Activated naive CD4-positive, alpha-beta T cell treated with anti-CD3 and anti-CD28 coated beads, Interleukin-2, amount 10 ng/mL, durations not matched to agents 7 days and 5 days (primary cell): Measurements from ENCODE around the gene ASS1.

Source experiments
- CTCF ChIA-PET: fragments of 350-600 bp; sonication (Branson Sonifier 250); formaldehyde crosslinking; loops from one replicate; lab custom pipeline; 2021; ENCODE audit warnings: antibody characterized with exemption; lab: Charles Lee
- DNase-seq: peaks from one replicate; pipeline ENCODE4 v3.0.0-alpha.2; 2020
- H3K27ac Mint-ChIP-seq: one replicate; pipeline ENCODE4 v1.8.0; 2021; ENCODE audit warnings: mild to moderate bottlenecking, moderate library complexity, mixed read lengths
- H3K27me3 Mint-ChIP-seq: one replicate; pipeline ENCODE4 v1.8.0; 2021; ENCODE audit warnings: mild to moderate bottlenecking, mixed read lengths
- H3K36me3 Mint-ChIP-seq: one replicate; pipeline ENCODE4 v1.8.0; 2021; ENCODE audit warnings: mixed read lengths
- H3K4me1 Mint-ChIP-seq: one replicate; pipeline ENCODE4 v1.8.0; 2021; ENCODE audit warnings: mixed read lengths
- H3K4me3 Mint-ChIP-seq: one replicate; pipeline ENCODE4 v1.8.0; 2021; ENCODE audit warnings: mild to moderate bottlenecking, moderate library complexity, mixed read lengths
- H3K9me3 Mint-ChIP-seq: one replicate; pipeline ENCODE4 v1.8.0; 2021; ENCODE audit warnings: mixed read lengths

Gene ASS1

DNA sequence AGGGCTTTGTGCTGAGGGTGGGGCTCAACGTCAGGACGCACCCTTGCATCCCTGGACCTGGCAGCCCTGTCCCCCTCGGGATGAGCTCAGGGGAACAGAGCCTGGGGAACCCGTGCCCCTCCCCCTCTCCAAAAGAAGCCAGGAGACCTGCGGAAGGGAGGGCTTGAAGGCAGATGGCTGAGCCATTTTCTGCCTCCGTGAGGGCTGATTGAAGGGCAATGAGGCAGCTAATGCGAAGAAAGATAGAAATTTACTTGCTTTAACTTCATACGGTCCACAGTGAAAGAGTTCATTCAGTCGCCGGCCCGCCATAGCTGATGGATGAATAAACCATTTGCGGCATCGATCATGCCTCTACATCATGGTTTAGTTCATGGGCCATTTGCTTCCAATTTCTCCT lies 28.8 kb downstream of the ASS1 start:
- Mint-ChIP-seq H3K36me3 (no peaks in the 10 kb centered on the region), H3K27ac (no peak overlapping the region), H3K27me3 (peaks cover 69% of the 10 kb centered on the region), H3K4me3 (no peak overlapping the region), H3K4me1 (no peaks in the 10 kb centered on the region), H3K9me3 (no peaks in the 10 kb centered on the region)
- no peak for DNase-seq
- CTCF ChIA-PET = no interaction called here

DNA sequence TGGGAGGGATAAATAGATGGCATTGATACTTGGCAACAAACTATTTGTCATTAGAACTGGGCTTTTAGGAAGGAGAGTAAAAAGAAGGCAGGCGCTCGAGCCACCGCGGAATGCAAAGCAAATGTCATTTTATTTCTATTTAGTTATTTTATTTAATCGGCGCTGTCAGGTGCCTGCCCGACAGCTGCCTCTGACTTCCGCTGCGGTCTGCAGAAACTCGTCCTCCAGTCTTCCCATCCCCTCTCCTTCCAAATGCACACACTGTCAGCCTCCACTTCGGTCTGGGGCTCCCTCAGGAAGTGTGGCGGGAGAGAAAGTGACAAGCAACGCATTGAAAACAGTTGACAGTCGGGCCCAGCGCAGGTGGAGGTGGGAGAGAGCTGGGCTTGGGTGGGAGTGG lies 29.3 kb downstream of the ASS1 start:
- H3K4me3 Mint-ChIP-seq = no peak overlapping the region
- CTCF ChIA-PET = no interaction called here
- peaks cover 64% of the 10 kb centered on the region for H3K27me3 Mint-ChIP-seq
- no peaks in the 10 kb centered on the region for H3K9me3 Mint-ChIP-seq
- no peaks in the 10 kb centered on the region for H3K4me1 Mint-ChIP-seq
- DNase-seq = no peak
- H3K27ac Mint-ChIP-seq = no peak overlapping the region
- H3K36me3 Mint-ChIP-seq = no peaks in the 10 kb centered on the region

DNA sequence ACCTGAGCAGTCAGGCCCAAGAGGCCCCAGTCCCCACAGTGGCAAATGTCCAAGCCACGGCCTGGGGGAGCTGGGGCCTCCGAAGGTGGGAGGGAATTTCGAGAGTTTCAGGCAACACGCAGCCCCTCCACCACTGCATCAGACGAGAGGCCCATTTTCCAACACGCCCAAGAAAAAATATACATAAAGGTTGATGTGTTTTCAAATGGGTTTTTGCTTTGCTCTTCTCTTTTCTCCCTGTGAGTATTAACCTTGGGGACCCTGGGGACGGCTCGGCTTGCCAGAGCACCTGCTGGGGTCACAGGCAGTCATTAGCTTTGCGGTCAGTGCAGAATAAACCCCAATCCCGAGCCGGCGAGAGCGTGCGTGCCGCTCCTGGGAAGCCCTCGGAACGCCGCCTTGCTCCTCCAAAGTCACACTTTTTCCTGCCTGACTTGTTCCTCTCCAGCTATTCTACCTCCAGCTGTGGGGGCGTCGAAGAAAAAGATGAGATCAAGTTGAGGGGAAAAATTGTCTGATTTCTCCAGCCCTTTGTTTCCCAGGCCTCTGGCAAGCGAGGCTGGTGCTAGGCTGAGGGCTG lies 31.5 kb downstream of the ASS1 start:
- DNase-seq = no peak
- CTCF ChIA-PET = no interaction called here
- Mint-ChIP-seq H3K4me1 (no peaks in the 10 kb centered on the region), H3K36me3 (no peaks in the 10 kb centered on the region), H3K4me3 (no peak overlapping the region), H3K27me3 (peaks cover 46% of the 10 kb centered on the region), H3K27ac (no peak overlapping the region), H3K9me3 (no peaks in the 10 kb centered on the region)

- CTCF ChIA-PET = no interaction called here
- no peak overlapping the region for H3K27ac Mint-ChIP-seq
- H3K27me3 Mint-ChIP-seq = peaks cover 44% of the 10 kb centered on the region
- no peak overlapping the region for H3K4me3 Mint-ChIP-seq
- no peak for DNase-seq
- no peaks in the 10 kb centered on the region for H3K9me3 Mint-ChIP-seq
- H3K4me1 Mint-ChIP-seq = no peaks in the 10 kb centered on the region
- no peaks in the 10 kb centered on the region for H3K36me3 Mint-ChIP-seq
These were observed 32.8 kb downstream of the ASS1 start for GRCh38 chr9:130477564-130477963.

DNA sequence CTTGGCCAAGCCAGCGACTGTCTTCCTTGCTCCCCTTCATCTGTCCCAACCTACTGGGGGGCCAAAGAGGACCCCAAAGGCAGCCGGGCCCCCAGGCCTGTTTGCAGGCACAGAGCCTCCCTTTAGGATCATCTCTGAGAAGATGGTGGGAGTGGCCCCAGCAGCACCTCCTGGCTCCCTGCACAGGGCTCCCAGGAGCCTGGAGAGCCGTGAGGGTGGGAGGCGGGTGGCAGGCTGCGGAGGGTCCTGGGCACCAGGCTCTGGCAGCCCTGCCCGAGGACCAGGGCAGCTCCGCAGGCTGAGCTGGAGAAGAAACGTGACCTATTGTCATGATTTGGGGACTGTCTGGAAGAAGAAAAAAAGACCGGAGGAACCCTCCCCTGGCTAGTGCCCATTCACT lies 33.4 kb downstream of the ASS1 start:
- Mint-ChIP-seq H3K36me3 (no peaks in the 10 kb centered on the region), H3K4me1 (no peaks in the 10 kb centered on the region), H3K9me3 (no peaks in the 10 kb centered on the region), H3K27me3 (peaks cover 44% of the 10 kb centered on the region), H3K4me3 (no peak overlapping the region), H3K27ac (no peak overlapping the region)
- no peak for DNase-seq
- CTCF ChIA-PET = no interaction called here

DNA sequence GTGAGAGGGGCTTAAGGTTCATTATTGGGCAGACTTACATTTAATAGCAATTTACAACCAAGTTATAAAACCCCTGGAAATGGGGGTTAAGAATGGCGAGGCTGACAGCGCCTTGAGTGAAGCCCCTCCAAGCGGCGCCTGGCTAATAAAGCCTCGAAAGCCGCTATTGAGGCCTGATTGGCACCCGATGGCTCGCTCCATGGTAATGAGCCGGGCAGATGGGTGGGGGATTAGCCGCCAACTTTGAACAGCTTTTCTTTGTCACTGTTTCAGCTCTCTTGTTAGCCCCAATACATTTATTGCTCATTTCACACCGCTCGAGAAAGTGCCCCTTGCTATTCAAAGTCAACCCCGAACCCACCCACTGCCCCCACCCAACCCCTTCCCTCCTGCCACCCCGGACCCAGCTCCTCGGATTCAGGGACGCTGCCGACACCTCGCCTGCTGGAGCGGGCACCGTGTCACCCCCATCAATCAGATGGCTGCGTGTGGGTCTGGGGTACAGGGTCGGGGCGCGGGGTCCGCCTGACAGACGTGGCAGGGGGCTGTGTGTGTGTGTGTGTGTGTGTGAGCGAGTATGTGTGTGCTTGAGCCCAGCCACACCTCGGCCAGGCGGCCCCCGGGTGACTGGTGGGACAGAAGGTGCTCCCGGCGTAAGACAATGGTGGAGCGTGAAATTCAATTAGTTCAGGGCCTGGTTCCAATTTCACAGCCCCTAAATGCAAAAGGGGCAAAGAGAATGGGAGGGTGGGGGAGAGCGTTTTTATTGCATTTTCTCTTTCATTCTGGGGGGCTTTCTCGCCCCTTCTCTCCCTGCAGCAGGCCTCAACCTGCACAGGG lies 34.2 kb downstream of the ASS1 start:
- H3K36me3 Mint-ChIP-seq = no peaks in the 10 kb centered on the region
- no peak for DNase-seq
- no peak overlapping the region for H3K4me3 Mint-ChIP-seq
- H3K27ac Mint-ChIP-seq = no peak overlapping the region
- CTCF ChIA-PET = no interaction called here
- H3K4me1 Mint-ChIP-seq = no peaks in the 10 kb centered on the region
- peaks cover 44% of the 10 kb centered on the region for H3K27me3 Mint-ChIP-seq
- no peaks in the 10 kb centered on the region for H3K9me3 Mint-ChIP-seq

DNA sequence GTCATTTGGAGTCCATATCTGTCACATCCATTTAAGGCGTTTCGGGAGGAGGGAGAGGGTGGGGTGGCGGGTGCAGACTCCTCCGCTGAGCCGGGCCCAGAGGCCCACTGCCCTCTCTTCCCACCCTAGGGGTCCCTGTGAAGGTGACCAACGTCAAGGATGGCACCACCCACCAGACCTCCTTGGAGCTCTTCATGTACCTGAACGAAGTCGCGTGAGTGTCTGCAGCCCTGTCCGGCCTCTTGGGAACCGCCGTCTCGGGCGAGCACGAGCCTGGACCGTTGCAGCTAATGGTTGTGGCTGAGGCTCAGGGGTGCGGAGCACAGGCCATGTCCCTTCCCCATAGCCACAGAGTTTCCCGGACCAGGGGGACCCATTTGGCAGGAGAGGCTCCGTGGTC lies 34.8 kb downstream of the ASS1 start:
- no peaks in the 10 kb centered on the region for H3K36me3 Mint-ChIP-seq
- no peak overlapping the region for H3K27ac Mint-ChIP-seq
- CTCF ChIA-PET = no interaction called here
- H3K9me3 Mint-ChIP-seq = no peaks in the 10 kb centered on the region
- DNase-seq = no peak
- peaks cover 44% of the 10 kb centered on the region for H3K27me3 Mint-ChIP-seq
- H3K4me1 Mint-ChIP-seq = no peaks in the 10 kb centered on the region
- no peak overlapping the region for H3K4me3 Mint-ChIP-seq

GRCh38 chr9:130480673-130481072 lies 35.9 kb downstream of the ASS1 start:
- Mint-ChIP-seq H3K27ac (no peak overlapping the region), H3K4me3 (no peak overlapping the region), H3K4me1 (no peaks in the 10 kb centered on the region), H3K9me3 (no peaks in the 10 kb centered on the region), H3K27me3 (peaks cover 44% of the 10 kb centered on the region), H3K36me3 (no peaks in the 10 kb centered on the region)
- CTCF ChIA-PET = no interaction called here
- no peak for DNase-seq

DNA sequence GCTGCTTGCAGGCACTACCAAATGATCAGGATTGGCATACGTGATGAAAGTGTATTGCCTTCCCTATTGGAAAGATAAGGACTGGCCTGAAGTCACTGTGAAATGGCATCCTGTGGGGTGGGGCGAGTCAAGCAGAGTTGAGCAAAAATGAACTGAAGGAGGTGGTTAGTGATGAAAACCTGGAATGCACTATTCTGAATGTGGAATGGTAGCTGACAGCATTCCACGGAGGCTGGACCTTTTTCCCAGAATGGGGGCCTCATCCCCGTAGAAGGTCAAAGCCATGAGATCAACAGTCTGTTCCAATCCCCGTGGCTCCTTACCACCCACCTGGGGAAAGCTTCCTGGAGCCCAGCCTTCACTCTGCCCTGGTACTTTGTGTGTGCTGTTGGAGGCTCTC lies 37.7 kb downstream of the ASS1 start:
- Mint-ChIP-seq H3K27me3 (peaks cover 51% of the 10 kb centered on the region), H3K36me3 (no peaks in the 10 kb centered on the region), H3K4me1 (no peaks in the 10 kb centered on the region), H3K27ac (no peak overlapping the region), H3K9me3 (no peaks in the 10 kb centered on the region), H3K4me3 (no peak overlapping the region)
- CTCF ChIA-PET = no interaction called here
- DNase-seq = no peak

DNA sequence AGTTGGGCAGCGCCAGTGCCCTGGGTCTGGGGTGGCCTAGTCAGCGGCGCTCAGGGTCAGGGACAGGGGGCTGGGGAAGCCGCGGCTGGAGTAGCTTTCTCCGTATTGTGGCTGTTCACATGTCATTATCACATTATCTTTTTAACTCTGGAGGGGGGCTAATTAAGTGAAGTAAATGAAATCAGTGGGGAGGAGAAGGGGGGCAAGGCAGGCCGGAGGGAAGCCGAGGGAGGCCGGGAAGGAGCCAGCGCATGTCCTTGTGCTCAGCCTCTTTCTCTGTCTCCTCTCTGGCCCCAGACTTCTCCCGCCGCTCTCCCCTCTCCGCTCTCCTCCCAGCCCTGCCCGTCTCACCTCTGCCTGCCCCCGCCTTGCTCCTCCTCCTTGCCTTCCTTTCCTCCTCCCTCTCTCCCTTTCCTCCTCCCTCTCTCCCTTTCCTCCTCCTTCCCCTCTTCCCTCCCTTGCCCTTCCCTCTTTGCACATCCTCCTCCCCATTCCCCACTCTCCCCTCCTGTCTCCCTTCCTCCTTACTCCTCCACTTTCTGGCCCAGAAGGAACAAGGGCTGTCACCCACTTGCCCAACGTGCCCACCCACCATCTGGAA lies 38.7 kb downstream of the ASS1 start:
- peaks cover 51% of the 10 kb centered on the region for H3K27me3 Mint-ChIP-seq
- no peak for DNase-seq
- CTCF ChIA-PET = no interaction called here
- no peaks in the 10 kb centered on the region for H3K36me3 Mint-ChIP-seq
- no peak overlapping the region for H3K27ac Mint-ChIP-seq
- no peaks in the 10 kb centered on the region for H3K4me1 Mint-ChIP-seq
- H3K4me3 Mint-ChIP-seq = no peak overlapping the region
- H3K9me3 Mint-ChIP-seq = no peaks in the 10 kb centered on the region

DNA sequence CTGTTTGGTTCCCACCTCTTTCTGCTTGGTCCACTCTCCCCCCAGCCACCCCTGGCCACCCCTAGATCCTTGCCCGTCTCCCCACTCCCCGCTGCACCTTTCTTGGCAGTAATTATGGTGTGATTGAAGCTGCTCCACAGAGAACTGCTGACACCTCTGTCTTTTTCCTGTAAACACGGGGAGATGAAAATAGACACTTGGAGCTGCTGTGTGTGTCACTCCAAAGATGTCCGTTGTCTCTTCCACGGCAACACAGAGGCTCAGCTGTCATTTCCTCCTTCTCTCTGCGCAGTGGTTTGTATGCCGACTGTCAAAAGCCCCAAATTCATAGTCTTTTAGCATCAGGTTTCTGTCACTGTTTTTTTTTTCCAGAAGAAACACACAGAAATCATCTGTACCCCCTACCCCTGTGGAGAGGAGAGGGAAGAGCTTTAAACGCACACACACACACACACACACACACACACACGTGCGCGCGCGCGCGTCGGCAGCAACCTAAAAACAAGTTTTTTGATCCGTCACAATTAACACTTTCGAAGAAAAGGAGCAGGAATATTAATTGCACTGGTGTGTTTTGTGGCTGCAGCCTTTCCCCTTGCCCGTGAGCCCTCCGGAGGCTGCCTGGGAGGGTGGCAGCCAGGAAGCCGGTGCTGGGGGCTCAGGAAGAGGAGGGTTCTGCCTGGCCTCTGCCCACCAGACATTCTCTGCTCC lies 39.8 kb downstream of the ASS1 start:
- no peak for DNase-seq
- CTCF ChIA-PET = no interaction called here
- Mint-ChIP-seq H3K36me3 (no peaks in the 10 kb centered on the region), H3K27ac (no peak overlapping the region), H3K27me3 (peaks cover 51% of the 10 kb centered on the region), H3K4me3 (no peak overlapping the region), H3K4me1 (no peaks in the 10 kb centered on the region), H3K9me3 (no peaks in the 10 kb centered on the region)

DNA sequence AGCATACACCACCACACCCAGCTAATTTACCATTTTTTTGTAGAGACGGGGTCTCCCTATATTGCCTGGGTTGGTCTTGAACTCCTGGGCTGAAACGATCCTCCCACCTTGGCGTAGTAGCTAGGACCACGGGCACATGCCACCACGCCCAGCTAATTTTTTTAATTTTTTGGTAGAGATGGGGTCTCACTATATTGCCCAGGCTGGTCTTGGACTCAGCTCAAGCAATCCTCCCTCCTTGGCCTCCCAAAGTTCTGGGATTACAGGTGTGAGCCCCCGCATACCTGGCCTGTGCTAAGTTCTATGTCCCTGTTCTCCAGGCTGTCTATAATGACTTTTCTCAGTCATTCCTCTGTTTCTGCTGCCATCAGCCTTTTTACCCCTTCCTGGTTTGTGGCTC lies 41.3 kb downstream of the ASS1 start:
- H3K36me3 Mint-ChIP-seq = no peaks in the 10 kb centered on the region
- no peaks in the 10 kb centered on the region for H3K4me1 Mint-ChIP-seq
- H3K27me3 Mint-ChIP-seq = peaks cover 48% of the 10 kb centered on the region
- no peaks in the 10 kb centered on the region for H3K9me3 Mint-ChIP-seq
- no peak for DNase-seq
- H3K27ac Mint-ChIP-seq = no peak overlapping the region
- H3K4me3 Mint-ChIP-seq = no peak overlapping the region
- CTCF ChIA-PET = no interaction called here

DNA sequence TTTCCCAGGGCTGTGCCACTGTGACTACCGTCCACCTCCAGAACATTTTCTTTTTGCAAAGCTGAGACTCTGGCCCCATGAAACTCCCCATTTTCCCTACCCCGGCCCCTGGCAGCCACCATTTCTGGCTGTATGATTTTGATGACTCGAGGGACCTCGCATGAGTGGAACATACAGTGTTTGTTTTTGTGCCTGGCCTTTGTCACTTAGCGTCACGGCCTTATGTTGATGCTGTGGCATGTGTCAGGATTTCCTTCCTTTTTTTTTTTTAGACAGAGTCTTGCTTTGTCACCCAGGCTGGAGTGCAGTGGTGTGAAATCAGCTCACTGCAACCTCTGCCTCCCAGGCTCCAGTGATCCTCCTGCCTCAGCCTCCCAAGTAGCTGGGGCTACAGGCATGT lies 42.7 kb downstream of the ASS1 start:
- H3K4me1 Mint-ChIP-seq = no peaks in the 10 kb centered on the region
- H3K36me3 Mint-ChIP-seq = no peaks in the 10 kb centered on the region
- no peaks in the 10 kb centered on the region for H3K9me3 Mint-ChIP-seq
- CTCF ChIA-PET = no interaction called here
- H3K4me3 Mint-ChIP-seq = no peak overlapping the region
- H3K27me3 Mint-ChIP-seq = peaks cover 37% of the 10 kb centered on the region
- DNase-seq = no peak
- no peak overlapping the region for H3K27ac Mint-ChIP-seq

DNA sequence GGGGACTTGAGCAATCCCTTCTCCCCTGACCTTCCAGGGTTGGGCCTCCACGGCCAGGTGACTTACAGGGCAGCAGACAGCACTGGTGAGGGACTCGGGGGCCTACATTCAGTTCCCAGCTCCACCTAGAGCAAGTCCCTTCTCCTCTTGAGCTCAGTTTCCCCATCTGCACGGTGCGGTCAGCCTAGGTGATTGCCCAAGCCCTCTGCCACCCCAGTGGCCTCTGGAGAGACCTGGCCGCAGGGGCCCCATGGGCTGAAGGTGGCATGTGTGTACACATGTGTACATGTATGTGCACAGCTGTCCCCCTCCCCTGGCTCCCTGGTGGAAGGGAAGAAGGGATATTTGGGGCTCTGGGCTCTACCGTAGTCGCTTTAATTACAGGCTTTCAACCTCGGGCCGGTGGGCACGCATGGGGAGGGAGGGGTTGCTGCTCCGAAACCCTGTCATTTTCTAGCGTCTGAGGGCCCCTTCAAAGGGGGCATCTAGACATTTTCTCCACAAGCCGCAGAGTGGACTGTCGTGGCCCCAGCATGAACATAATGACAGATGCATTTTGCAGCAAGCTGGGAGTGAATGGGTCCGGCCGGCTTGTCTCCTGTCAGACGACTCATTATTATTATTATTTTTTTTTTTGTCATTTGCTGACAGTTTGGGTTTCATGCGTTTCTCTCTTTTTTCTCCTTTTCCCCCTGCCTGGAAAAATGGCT lies 44.0 kb downstream of the ASS1 start:
- Mint-ChIP-seq H3K36me3 (no peaks in the 10 kb centered on the region), H3K27ac (no peak overlapping the region), H3K27me3 (peaks cover 26% of the 10 kb centered on the region), H3K4me1 (no peaks in the 10 kb centered on the region), H3K4me3 (no peak overlapping the region), H3K9me3 (no peaks in the 10 kb centered on the region)
- CTCF ChIA-PET = no interaction called here
- no peak for DNase-seq
